IMR-90 (cell line): Measurements from ENCODE around the gene IL1B. TPM values are rescaled to one million over a fixed set of nuclear protein-coding genes. Genes with fewer than 3 reads are reported as not detected.

ENCODE experiments used
- ATAC-seq: fragments of 200-7000 bp; cut with Tn5 transposase; 2 replicates; pipeline ENCODE4 v1.9.1; 2020; ENCODE audit warnings: low read depth, mild to moderate bottlenecking, moderate library complexity
- BruUV-seq: library from RNA; stranded (reverse); fragments of 400-500 nt; replicated peaks from 2 replicates; lab custom pipeline; 2021; lab: Mats Ljungman, UMichigan
- CTCF ChIA-PET: fragments of 300-600 bp; formaldehyde crosslinking; extraction: SDS; loops from one replicate; lab custom pipeline; 2021; ENCODE audit warnings: antibody characterized with exemption; lab: Yijun Ruan, JAX
- POLR2A ChIA-PET: fragments of 300-600 bp; sonication (Branson Sonifier 250); formaldehyde crosslinking; loops from one replicate; lab custom pipeline; 2022; ENCODE audit warnings: antibody characterized with exemption; ENCODE audit not compliant: unreplicated experiment; lab: Charles Lee
- DNase-seq: peaks from one replicate; pipeline ENCODE4 v3.0.0; 2013
- H2AFZ ChIP-seq: replicated peaks from 2 replicates; pipeline ENCODE3; 2013; ENCODE audit warnings: low read length, mild to moderate bottlenecking; ENCODE audit not compliant: poor library complexity
- H2AK5ac ChIP-seq: 2 replicates; pipeline ENCODE4 v1.6.1; 2013; ENCODE audit warnings: low read depth, low read length, inconsistent platforms
- H2AK9ac ChIP-seq: replicated peaks from 2 replicates; pipeline ENCODE3; 2013; ENCODE audit warnings: mild to moderate bottlenecking, low read depth, low read length, moderate library complexity; ENCODE audit not compliant: poor library complexity
- H2BK120ac ChIP-seq: 2 replicates; pipeline ENCODE4 v1.6.1; 2013; ENCODE audit warnings: low read depth, low read length, inconsistent platforms
- H2BK15ac ChIP-seq: 3 replicates; pipeline ENCODE4 v1.6.1; 2013; ENCODE audit warnings: low read depth, low read length, inconsistent platforms
- H2BK20ac ChIP-seq: 2 replicates; pipeline ENCODE4 v1.6.1; 2013; ENCODE audit warnings: low read depth, mild to moderate bottlenecking, inconsistent platforms, low read length, moderate library complexity
- H2BK5ac ChIP-seq: 2 replicates; pipeline ENCODE4 v1.6.1; 2013; ENCODE audit warnings: mild to moderate bottlenecking, low read depth, low read length, inconsistent platforms; ENCODE audit not compliant: poor library complexity, severe bottlenecking
- H3K14ac ChIP-seq: replicated peaks from 2 replicates; pipeline ENCODE4 v1.6.1; 2013; ENCODE audit warnings: low read depth, low read length, inconsistent platforms
- H3K18ac ChIP-seq: 2 replicates; pipeline ENCODE4 v1.6.1; 2013; ENCODE audit warnings: low read depth, low read length, control low read depth
- H3K23ac ChIP-seq: 2 replicates; pipeline ENCODE4 v1.6.1; 2013; ENCODE audit warnings: low read depth, low read length, inconsistent platforms
- H3K27ac ChIP-seq: 2 replicates; pipeline ENCODE4 v1.5.1; 2013; ENCODE audit warnings: mild to moderate bottlenecking, control low read depth, low read length; ENCODE audit not compliant: insufficient read depth
- H3K27me3 ChIP-seq: 2 replicates; pipeline ENCODE4 v1.6.1; 2013; ENCODE audit warnings: low read length; ENCODE audit not compliant: control insufficient read depth, insufficient read depth
- H3K36me3 ChIP-seq: 2 replicates; pipeline ENCODE4 v1.6.1; 2013; ENCODE audit warnings: low read length, mixed read lengths; ENCODE audit not compliant: control insufficient read depth, insufficient read depth
- H3K4ac ChIP-seq: 2 replicates; pipeline ENCODE4 v1.6.1; 2013; ENCODE audit warnings: low read depth, low read length, inconsistent platforms
- H3K4me1 ChIP-seq: 2 replicates; pipeline ENCODE4 v1.6.1; 2013; ENCODE audit warnings: low read length, mixed read lengths; ENCODE audit not compliant: control insufficient read depth, insufficient read depth
- H3K4me2 ChIP-seq: 2 replicates; pipeline ENCODE4 v1.6.1; 2013; ENCODE audit warnings: low read depth, mild to moderate bottlenecking, control low read depth, low read length, moderate library complexity
- H3K4me3 ChIP-seq: 2 replicates; pipeline ENCODE4 v1.5.1; 2013; ENCODE audit warnings: low read depth, mild to moderate bottlenecking, control low read depth, low read length, moderate library complexity; ENCODE audit not compliant: insufficient read depth
- H3K56ac ChIP-seq: 2 replicates; pipeline ENCODE4 v1.6.1; 2013; ENCODE audit warnings: low read length, inconsistent platforms; ENCODE audit not compliant: insufficient read depth; ENCODE audit errors: extremely low read depth
- H3K79me1 ChIP-seq, 2 experiments: 2 replicates each; pipeline ENCODE4 v1.6.1; 2013; ENCODE audit warnings: low read length in 2 of 2, inconsistent platforms in 1 of 2, low read depth in 1 of 2
- H3K9ac ChIP-seq: 2 replicates; pipeline ENCODE4 v1.6.1; 2013; ENCODE audit warnings: low read depth, low read length, control low read depth
- H3K9me1 ChIP-seq: 2 replicates; pipeline ENCODE4 v1.6.1; 2013; ENCODE audit warnings: low read length, inconsistent platforms; ENCODE audit not compliant: insufficient read depth
- H3K9me3 ChIP-seq: 2 replicates; pipeline ENCODE4 v1.6.1; 2013; ENCODE audit warnings: low read length; ENCODE audit not compliant: control insufficient read depth, insufficient read depth
- H4K20me1 ChIP-seq: 2 replicates; pipeline ENCODE4 v1.6.1; 2013; ENCODE audit warnings: low read length, inconsistent platforms; ENCODE audit not compliant: insufficient read depth
- H4K5ac ChIP-seq: 2 replicates; pipeline ENCODE4 v1.6.1; 2013; ENCODE audit warnings: mild to moderate bottlenecking, low read depth, low read length, control low read depth
- H4K8ac ChIP-seq, 2 experiments: 2 replicates each; pipeline ENCODE4 v1.6.1; 2013; ENCODE audit warnings: low read depth in 2 of 2, low read length in 2 of 2, control low read depth in 1 of 2, inconsistent platforms in 1 of 2
- H4K91ac ChIP-seq: 2 replicates; pipeline ENCODE4 v1.6.1; 2013; ENCODE audit warnings: low read depth, low read length, inconsistent platforms; ENCODE audit not compliant: insufficient read depth
- BHLHE40 ChIP-seq: fragments of 150-350 bp; IDR thresholded peaks from 2 replicates; pipeline ENCODE4 v1.6.1; 2016; ENCODE audit warnings: mild to moderate bottlenecking, low read depth, low read length
- FOS ChIP-seq: fragments of 150-350 bp; IDR thresholded peaks from 2 replicates; pipeline ENCODE4 v1.6.1; 2016; ENCODE audit warnings: low read depth, low read length
- MXI1 ChIP-seq: IDR thresholded peaks from 2 replicates; pipeline ENCODE4 v1.6.1; 2012; ENCODE audit warnings: low read depth, mild to moderate bottlenecking, low read length, moderate library complexity, borderline replicate concordance
- NFE2L2 ChIP-seq: fragments of 150-350 bp; IDR thresholded peaks from 2 replicates; pipeline ENCODE4 v1.6.1; 2016; ENCODE audit warnings: low read depth, mild to moderate bottlenecking, low read length
- POLR2A ChIP-seq: IDR thresholded peaks from 2 replicates; pipeline ENCODE4 v1.6.1; 2012; ENCODE audit warnings: mild to moderate bottlenecking, low read depth, low read length
- RAD21 ChIP-seq: IDR thresholded peaks from 2 replicates; pipeline ENCODE4 v1.6.1; 2012; ENCODE audit warnings: low read length, improper control_type of control experiment
- SMC3 ChIP-seq: fragments of 150-350 bp; IDR thresholded peaks from 2 replicates; pipeline ENCODE4 v1.6.1; 2016; ENCODE audit warnings: low read depth, mild to moderate bottlenecking, antibody characterized with exemption, low read length, moderate library complexity
- USF2 ChIP-seq: fragments of 150-350 bp; IDR thresholded peaks from 2 replicates; pipeline ENCODE4 v1.6.1; 2017; ENCODE audit warnings: mild to moderate bottlenecking, antibody characterized with exemption, low read length, low read depth
- WGBS, 2 experiments: methylation state at CpG; one replicate each; pipeline versions ENCODE4 v1.1.5 to v1.1.7; 2013; ENCODE audit warnings: missing lambda C conversion rate in 2 of 2; ENCODE audit not compliant: insufficient read length in 1 of 2; ENCODE audit errors: extremely low coverage in 2 of 2; 5-methylcytosine and 5-hydroxymethylcytosine counted together
- dilution Hi-C: fragments of 300-500 bp; cut with HindIII; formaldehyde crosslinking; loops from one replicate; pipeline ENCODE4 v1.14.3; 2018; ENCODE audit warnings: low sequenced_read_pairs; ENCODE audit not compliant: unreplicated experiment
- in situ Hi-C: fragments of 300-500 bp; cut with MboI; formaldehyde crosslinking; loops from 3 replicates; pipeline ENCODE4 v1.14.3; 2019; ENCODE audit warnings: low sequenced_read_pairs, inconsistent platforms, mixed read lengths
- intact Hi-C: fragments of 100-400 bp; cut with micrococcal nuclease; formaldehyde crosslinking; loops from 2 replicates; pipeline ENCODE4 v1.10.0; 2022
- polyA plus RNA-seq, 3 experiments: library from polyadenylated mRNA; depleted of rRNA; stranded (reverse); fragments of >200 nt; gene quantifications; 2 replicates each; pipeline ENCODE4 v1.2.3, GENCODE V29; 2012; ENCODE audit warnings: low replicate concordance in 1 of 3
- total RNA-seq: library from RNA; depleted of rRNA; stranded (reverse); fragments of >200 nt; gene quantifications from 2 replicates; pipeline ENCODE4 v1.2.3, GENCODE V29; 2012

IL1B gene
- total and polyA plus RNA-seq, 2 of the 4 experiments (the other 2 are of a cell fraction) = 3.0 to 4.4 TPM

DNA sequence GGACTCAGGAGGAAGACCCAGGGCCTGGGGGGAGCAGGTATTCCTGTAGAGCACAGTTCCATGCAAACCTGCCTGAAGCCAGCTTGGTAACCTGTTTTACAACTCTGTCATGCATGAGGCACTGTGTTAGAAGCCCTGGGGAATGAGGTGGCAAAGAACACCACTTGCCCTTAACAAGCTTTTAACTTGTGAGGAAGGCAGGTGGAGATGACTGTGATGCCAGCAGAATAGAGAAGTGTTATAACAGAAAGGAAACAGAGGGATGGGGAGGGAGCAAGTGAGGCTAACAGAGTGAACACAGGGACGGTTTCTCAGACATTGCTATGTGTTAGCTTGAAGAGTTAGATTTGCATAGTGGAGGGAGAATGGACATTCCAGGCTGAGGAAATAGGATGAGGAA, 40.8 kb downstream of the IL1B start:
- Histone ChIP-seq H3K18ac (peak overlapping the region; percentile 42), H2BK15ac (peak overlapping the region; percentile 93)

More for the DNA sequence above, 40.8 kb downstream of the IL1B start:
- peak overlapping the region; percentile 10 for H2AFZ ChIP-seq
- CTCF ChIA-PET = no interaction called here
- H3K4ac ChIP-seq = peak overlapping the region; percentile 72
- BruUV-seq = no TSS peak
- H4K8ac ChIP-seq = peak overlapping the region; percentile 26 to 42
- H2BK20ac ChIP-seq = peak overlapping the region; percentile 90
- peak overlapping the region; percentile 24 for H2BK5ac ChIP-seq
- in situ Hi-C loops (no loop called here), intact Hi-C loops (no loop called here), dilution Hi-C loops (no loop called here)
- DNase-seq (no peak), ATAC-seq (no peak)
- H3K14ac ChIP-seq = peak overlapping the region; percentile 59
- H3K4me3 ChIP-seq = no peak overlapping the region
- no peak overlapping the region for H3K9ac ChIP-seq
- H3K27ac ChIP-seq = no peak overlapping the region
- H2BK120ac ChIP-seq = peak overlapping the region; percentile 73
- no peaks in the 10 kb centered on the region for H3K36me3 ChIP-seq
- peak overlapping the region; percentile 66 for H2AK5ac ChIP-seq
- no peak overlapping the region for H3K4me2 ChIP-seq
- WGBS, 2 experiments = 83% methylated on average over 1 of the region's 1 CpG; no CpG with 5 or more reads in 1 of the 2 experiments
- H3K9me1 ChIP-seq = peaks cover 8% of the 10 kb centered on the region
- H4K91ac ChIP-seq = peak overlapping the region; percentile 48; the same call in 1 of the 2 replicates
- no peak for TF ChIP-seq USF2
- TF ChIP-seq SMC3 = no peak
- TF ChIP-seq MXI1 = no peak
- no peak for TF ChIP-seq POLR2A
- no peak for TF ChIP-seq BHLHE40
- TF ChIP-seq NFE2L2 = no peak
- no peak for TF ChIP-seq RAD21
- no peak for TF ChIP-seq FOS
- no peak overlapping the region for H2AK9ac ChIP-seq
- H3K9me3 ChIP-seq = peaks cover 6% of the 10 kb centered on the region
- peak overlapping the region; percentile 21 for H4K5ac ChIP-seq
- POLR2A ChIA-PET = no interaction called here
- H3K4me1 ChIP-seq = peaks cover 5% of the 10 kb centered on the region
- 0 out of 4 replicates have a peak, but pooled peaks cover 0 to 3% of the 10 kb centered on the region in 2 experiments for H3K79me1 ChIP-seq
- H3K23ac ChIP-seq = 0 out of 2 replicates have a peak overlapping the region, but pooled peaks have one; percentile 42
- H3K56ac ChIP-seq = no peak overlapping the region
- H3K27me3 ChIP-seq = no peaks in the 10 kb centered on the region
- no peaks in the 10 kb centered on the region for H4K20me1 ChIP-seq
